OCI-LY7 (cell line): Measurements from ENCODE around the gene PTRH1. TPM values are rescaled to one million over a fixed set of nuclear protein-coding genes. Genes with fewer than 3 reads are reported as not detected.

Experiments
- BruUV-seq: library from RNA; stranded (reverse); fragments of 400-500 nt; replicated peaks from 2 replicates; lab custom pipeline; 2021; lab: Mats Ljungman, UMichigan
- CTCF ChIA-PET: fragments of 300-600 bp; sonication (Branson Sonifier 250); formaldehyde crosslinking; loops from one replicate; lab custom pipeline; 2022; ENCODE audit warnings: antibody characterized with exemption; ENCODE audit not compliant: unreplicated experiment; lab: Charles Lee
- POLR2A ChIA-PET: fragments of 300-600 bp; sonication (Branson Sonifier 250); formaldehyde crosslinking; loops from one replicate; lab custom pipeline; 2022; ENCODE audit warnings: antibody characterized with exemption; lab: Charles Lee
- DNase-seq: peaks from one replicate; pipeline ENCODE4 v3.0.0-alpha.2; 2015; ENCODE audit warnings: low spot score
- H2AFZ ChIP-seq: fragments of 200-600 bp; sonication (generic), shearing (Covaris generic); 2 replicates; pipeline ENCODE4 v1.6.1; 2014; ENCODE audit warnings: mild to moderate bottlenecking, antibody characterized with exemption, low read length, moderate library complexity
- H3K27ac ChIP-seq: fragments of 200-600 bp; sonication (generic); 2 replicates; pipeline ENCODE4 v1.5.1; 2014; ENCODE audit warnings: mixed run types, low read depth, mild to moderate bottlenecking, moderate library complexity, low read length, inconsistent platforms; ENCODE audit not compliant: poor library complexity, severe bottlenecking
- H3K36me3 ChIP-seq: fragments of 200-600 bp; sonication (generic); 2 replicates; pipeline ENCODE4 v1.6.1; 2014; ENCODE audit warnings: mild to moderate bottlenecking, antibody characterized with exemption, low read length, moderate library complexity, mixed read lengths; ENCODE audit not compliant: insufficient read depth
- H3K4me1 ChIP-seq: fragments of 200-600 bp; sonication (generic); 2 replicates; pipeline ENCODE4 v1.5.1; 2014; ENCODE audit warnings: mild to moderate bottlenecking, low read length; ENCODE audit not compliant: insufficient read depth, poor library complexity, severe bottlenecking
- H3K4me2 ChIP-seq: fragments of 200-600 bp; sonication (generic); 2 replicates; pipeline ENCODE4 v1.6.1; 2014; ENCODE audit warnings: mild to moderate bottlenecking, low read length
- H3K4me3 ChIP-seq: fragments of 200-600 bp; sonication (generic); 2 replicates; pipeline ENCODE4 v1.5.1; 2014; ENCODE audit warnings: mild to moderate bottlenecking, low read depth, low read length; ENCODE audit not compliant: poor library complexity, severe bottlenecking
- H3K79me2 ChIP-seq: fragments of 200-600 bp; sonication (generic); 2 replicates; pipeline ENCODE4 v1.6.1; 2016; ENCODE audit warnings: low read depth, mild to moderate bottlenecking, low read length, moderate library complexity, mixed read lengths; ENCODE audit not compliant: insufficient read depth
- H3K9me2 ChIP-seq: fragments of 200-600 bp; sonication (generic); 2 replicates; pipeline ENCODE4 v1.6.1; 2016; ENCODE audit warnings: mild to moderate bottlenecking, low read length, mixed read lengths; ENCODE audit not compliant: insufficient read depth
- H3K9me3 ChIP-seq: fragments of 200-600 bp; sonication (generic); 2 replicates; pipeline ENCODE4 v1.6.1; 2014; ENCODE audit warnings: mild to moderate bottlenecking, mixed run types, low read length, mixed read lengths
- H4K20me1 ChIP-seq: fragments of 200-600 bp; sonication (generic); 2 replicates; pipeline ENCODE4 v1.6.1; 2014; ENCODE audit warnings: mild to moderate bottlenecking, antibody characterized with exemption, low read length, moderate library complexity, mixed read lengths; ENCODE audit not compliant: insufficient read depth
- CTCF ChIP-seq: fragments of 200-600 bp; sonication (generic); conservative IDR thresholded peaks from 2 replicates; pipeline ENCODE4 v1.5.1; 2014; ENCODE audit warnings: mild to moderate bottlenecking, antibody characterized with exemption, low read length, moderate library complexity, mixed read lengths
- EZH2phosphoT487 ChIP-seq: fragments of 200-600 bp; sonication (generic); IDR thresholded peaks from 2 replicates; pipeline ENCODE4 v1.6.1; 2018; ENCODE audit warnings: low read depth, borderline replicate concordance, mild to moderate bottlenecking, mixed run types, antibody characterized with exemption, low read length, moderate library complexity, mixed read lengths
- intact Hi-C: fragments of 100-400 bp; cut with micrococcal nuclease; formaldehyde crosslinking; loops from one replicate; pipeline ENCODE4 v1.10.0; 2022; ENCODE audit not compliant: unreplicated experiment
- total RNA-seq, 2 experiments: library from RNA; depleted of rRNA in 1 of 2; stranded (reverse); fragments of >200 nt in 1 of 2; shearing (Covaris generic) in 1 of 2; gene quantifications; 2 replicates each; pipeline ENCODE4 v1.2.3, GENCODE V29; 2014 to 2022

PTRH1 gene
- total RNA-seq, 2 experiments from 2014 or later: 8.9 to 11.1 TPM

- no peaks in the 10 kb centered on the region for H3K4me1 ChIP-seq
- TF ChIP-seq CTCF (no peak), EZH2phosphoT487 (no peak)
- no peaks in the 10 kb centered on the region for H3K9me3 ChIP-seq
- no peak overlapping the region for H2AFZ ChIP-seq
- ChIA-PET CTCF (no interaction called here), POLR2A (no interaction called here)
- H3K4me3 ChIP-seq: no peak overlapping the region
- no TSS peak for BruUV-seq
- DNase-seq: no peak
- peaks cover 17% of the 10 kb centered on the region; the same call in 1 of the 2 replicates for H3K36me3 ChIP-seq
- no peaks in the 10 kb centered on the region for H4K20me1 ChIP-seq
- H3K27ac ChIP-seq: no peak overlapping the region
- no peak overlapping the region for H3K4me2 ChIP-seq
- H3K9me2 ChIP-seq: no peaks in the 10 kb centered on the region
- intact Hi-C loops: no loop called here
- no peaks in the 10 kb centered on the region for H3K79me2 ChIP-seq
These were observed 39.9 kb upstream of the PTRH1 start for GRCh38 chr9:127755061-127756060.

GRCh38 chr9:127754099-127755060 is 38.9 kb upstream of the PTRH1 start:
- H4K20me1 ChIP-seq: no peaks in the 10 kb centered on the region
- H3K9me3 ChIP-seq: no peaks in the 10 kb centered on the region
- no peak overlapping the region for H2AFZ ChIP-seq
- H3K27ac ChIP-seq: no peak overlapping the region
- H3K36me3 ChIP-seq: peaks cover 24% of the 10 kb centered on the region; the same call in 1 of the 2 replicates
- H3K79me2 ChIP-seq: no peaks in the 10 kb centered on the region
- intact Hi-C loops: no loop called here
- ChIA-PET CTCF (no interaction called here), POLR2A (no interaction called here)
- TF ChIP-seq EZH2phosphoT487: no peak
- TF ChIP-seq CTCF: no peak
- no peak overlapping the region for H3K4me2 ChIP-seq
- no peaks in the 10 kb centered on the region for H3K4me1 ChIP-seq
- H3K4me3 ChIP-seq: no peak overlapping the region
- no TSS peak for BruUV-seq
- DNase-seq: no peak
- no peaks in the 10 kb centered on the region for H3K9me2 ChIP-seq
